ENCODE data around the gene SMAD7. TPM values are rescaled to one million over a fixed set of nuclear protein-coding genes. Genes with fewer than 3 reads are reported as not detected.
A peak's percentile ranks its signal among the peaks of the same experiment; 100 is the strongest.

SMAD7 gene
- total and polyA plus RNA-seq, 2 experiments from 2014 or later = 11.8 to 29.8 TPM

DNA sequence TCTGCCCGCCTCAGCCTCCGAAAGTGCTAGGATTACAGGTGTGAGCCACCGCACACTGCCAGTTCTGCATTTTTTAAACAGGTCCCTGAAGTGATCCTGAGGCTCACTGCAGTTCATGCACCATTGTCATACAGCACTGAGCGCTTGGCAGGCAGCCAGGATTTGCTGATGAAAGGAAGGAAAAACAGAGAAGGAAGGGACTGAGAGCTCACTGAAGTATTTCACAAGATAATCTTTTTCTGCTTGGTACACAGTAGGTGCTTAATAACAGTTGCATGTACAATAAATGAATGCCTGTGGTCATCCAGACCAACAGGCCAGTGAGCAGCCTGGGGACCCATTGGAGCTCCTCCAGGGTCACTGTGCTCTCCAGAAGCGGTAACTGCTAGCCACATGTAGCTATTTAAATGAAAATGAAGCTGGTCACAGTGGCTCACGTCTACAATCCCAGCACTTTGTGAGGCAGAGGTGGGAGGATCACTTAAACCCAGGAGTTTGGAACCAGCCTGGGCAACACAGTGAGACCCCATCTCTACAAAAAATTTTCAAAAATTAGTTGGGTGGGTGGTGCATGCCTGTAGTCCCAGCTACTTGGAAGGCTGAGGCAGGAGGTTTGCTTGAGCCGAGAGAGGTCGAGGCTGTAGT is 33.1 kb upstream of the SMAD7 start:
- Mint-ChIP-seq H3K27me3 (ENCODE audit: insufficient read depth, low read depth, poor library complexity) (peaks cover 16% of the 10 kb centered on the region), H3K36me3 (ENCODE audit: low read depth) (no peaks in the 10 kb centered on the region), H3K27ac (0 out of 2 replicates have a peak overlapping the region, but pooled peaks have one; percentile 59), H3K9me3 (peaks cover 4% of the 10 kb centered on the region; the same call in 1 of the 3 replicates), H3K4me1 (peaks cover 29% of the 10 kb centered on the region), H3K4me3 (no peak overlapping the region)
- Histone ChIP-seq H3K36me3 (ENCODE audit: insufficient read depth) (no peaks in the 10 kb centered on the region), H3K27me3 (ENCODE audit: insufficient read depth) (no peaks in the 10 kb centered on the region), H3K4me2 (no peak overlapping the region), H3K9me2 (ENCODE audit: insufficient read depth) (no peaks in the 10 kb centered on the region), H3K79me2 (replicated peaks; ENCODE audit: insufficient read depth) (no peaks in the 10 kb centered on the region), H3K27ac (ENCODE audit: low read depth) (no peak overlapping the region), H3K4me1 (ENCODE audit: insufficient read depth) (peaks cover 13% of the 10 kb centered on the region; the same call in 1 of the 2 replicates), H2AFZ (no peak overlapping the region), H3F3A (replicated peaks; ENCODE audit: low read depth) (0 out of 2 replicates have a peak, but pooled peaks cover 6% of the 10 kb centered on the region), H3K4me3 (no peak overlapping the region), H4K20me1 (replicated peaks; ENCODE audit: insufficient read depth) (no peaks in the 10 kb centered on the region)
- no peak for DNase-seq (ENCODE audit: low spot score)
- ATAC-seq = peak; percentile 41
- TF ChIP-seq EZH2 (IDR thresholded peaks at IDR 0.05; ENCODE audit: low read depth, unreplicated experiment) (no peak), ZNF114 (CRISPR knock-in tag; IDR thresholded peaks at IDR 0.05) (no peak), POLR2AphosphoS5 (IDR thresholded peaks at IDR 0.05; ENCODE audit: low read depth) (no peak), ZNF462 (CRISPR knock-in tag; IDR thresholded peaks at IDR 0.05) (no peak)

DNA sequence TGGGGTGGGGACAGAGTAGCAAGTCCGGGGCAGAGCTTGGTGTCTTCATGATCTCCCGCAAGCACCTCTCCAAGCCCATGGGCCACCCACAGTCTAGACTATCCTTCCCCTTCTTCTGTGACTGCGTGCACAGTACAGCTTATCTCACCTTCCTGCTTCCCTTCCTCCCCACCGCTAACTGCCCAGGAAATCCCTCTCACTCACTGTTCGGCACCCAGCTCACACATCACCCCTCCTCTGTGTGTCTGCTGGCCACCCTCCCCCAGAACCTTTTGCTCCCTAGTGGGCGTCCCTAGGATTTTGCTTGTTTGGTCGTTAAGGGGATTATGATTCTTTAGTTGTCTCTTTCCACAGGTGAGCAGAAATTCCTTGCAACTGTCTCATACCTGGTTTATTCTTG is 31.5 kb upstream of the SMAD7 start:
- Histone ChIP-seq H3K27ac (ENCODE audit: low read depth) (no peak overlapping the region), H3F3A (replicated peaks; ENCODE audit: low read depth) (0 out of 2 replicates have a peak, but pooled peaks cover 6% of the 10 kb centered on the region), H3K4me1 (ENCODE audit: insufficient read depth) (peaks cover 13% of the 10 kb centered on the region; the same call in 1 of the 2 replicates), H3K4me3 (no peak overlapping the region), H3K27me3 (ENCODE audit: insufficient read depth) (no peaks in the 10 kb centered on the region), H4K20me1 (replicated peaks; ENCODE audit: insufficient read depth) (no peaks in the 10 kb centered on the region), H3K4me2 (no peak overlapping the region), H3K79me2 (replicated peaks; ENCODE audit: insufficient read depth) (no peaks in the 10 kb centered on the region), H3K9me2 (ENCODE audit: insufficient read depth) (no peaks in the 10 kb centered on the region; the same call in 1 of the 2 replicates), H3K36me3 (ENCODE audit: insufficient read depth) (no peaks in the 10 kb centered on the region), H2AFZ (no peak overlapping the region)
- Mint-ChIP-seq H3K27ac (no peak overlapping the region), H3K36me3 (ENCODE audit: low read depth) (no peaks in the 10 kb centered on the region), H3K4me1 (peaks cover 23% of the 10 kb centered on the region), H3K9me3 (peaks cover 1% of the 10 kb centered on the region; the same call in 1 of the 3 replicates), H3K4me3 (no peak overlapping the region), H3K27me3 (ENCODE audit: insufficient read depth, low read depth, poor library complexity) (peaks cover 19% of the 10 kb centered on the region)
- DNase-seq (ENCODE audit: low spot score) = no peak
- peak; percentile 13; the same call in 1 of the 3 replicates for ATAC-seq
- TF ChIP-seq ZNF114 (CRISPR knock-in tag; IDR thresholded peaks at IDR 0.05) (no peak), ETS1 (IDR thresholded peaks at IDR 0.05) (no peak), CTCF (conservative IDR thresholded peaks at IDR 0.05; ENCODE audit: low read depth in 2 of 2) (no peak), POLR2AphosphoS5 (IDR thresholded peaks at IDR 0.05; ENCODE audit: low read depth) (no peak), JUNB (IDR thresholded peaks at IDR 0.05; ENCODE audit: unreplicated experiment) (no peak)
